ENCODE results near the gene JAK2. TPM values are rescaled to one million over a fixed set of nuclear protein-coding genes. Genes with fewer than 3 reads are reported as not detected.

The JAK2 gene
- total RNA-seq (2022; extraction: Qiagen RNA extraction; ENCODE audit: low read depth) = 2.0 to 3.8 TPM (median 2.9 TPM) in 5 replicates

DNA sequence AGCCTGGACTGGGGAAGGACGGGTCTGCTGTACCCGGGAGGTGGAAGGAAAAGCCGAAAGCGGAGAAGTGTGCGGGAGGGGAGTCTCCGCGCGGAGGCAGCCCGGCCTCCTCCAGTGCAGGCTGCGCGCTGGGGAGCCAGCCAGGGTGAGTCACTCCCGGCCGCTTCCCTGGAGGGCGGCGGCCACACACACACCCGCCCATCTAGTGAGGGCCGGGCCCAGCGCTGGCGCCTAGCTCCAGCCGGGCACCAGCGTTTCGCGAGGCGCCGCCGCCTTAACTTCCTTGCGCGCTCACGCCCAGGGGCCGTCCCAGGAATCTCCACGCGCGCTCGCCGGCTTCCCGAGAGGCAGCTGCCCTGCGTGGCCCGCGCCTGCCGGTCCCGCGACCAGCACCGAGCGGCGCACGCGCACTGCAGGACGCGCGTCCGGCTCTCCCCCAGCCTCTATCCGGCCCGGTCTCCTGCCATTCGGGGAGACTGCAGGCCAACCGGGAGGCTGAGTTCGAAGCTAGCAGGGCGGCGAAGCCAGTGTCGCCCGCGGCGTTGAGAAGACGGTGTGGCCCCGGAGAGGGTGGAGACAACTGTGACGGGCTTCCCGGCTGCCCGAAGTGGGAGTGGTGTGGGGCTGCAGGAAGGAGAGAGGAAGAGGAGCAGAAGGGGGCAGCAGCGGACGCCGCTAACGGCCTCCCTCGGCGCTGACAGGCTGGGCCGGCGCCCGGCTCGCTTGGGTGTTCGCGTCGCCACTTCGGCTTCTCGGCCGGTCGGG, at the start of gene JAK2:
JAK2 (plus strand) TSS at position 652 of the 765 bp plus-strand sequence. CDS start 36,716 bp downstream, outside the sequence.

Other genes starting within 250 kb of the JAK2 start
- 46.8 to 64.4 TPM (median 54.8 TPM) in 5 replicates for gene AK3, start 244.1 kb upstream of the JAK2 start, total RNA-seq (2022; extraction: Qiagen RNA extraction; ENCODE audit: low read depth)
- 39.9 to 43.9 TPM (median 41.9 TPM) in 5 replicates for gene RCL1, start 192.3 kb upstream of the JAK2 start, total RNA-seq (2022; extraction: Qiagen RNA extraction; ENCODE audit: low read depth)
- not detected in 5 replicates for gene INSL6, start 200.4 kb downstream of the JAK2 start, total RNA-seq (2022; extraction: Qiagen RNA extraction; ENCODE audit: low read depth)
- 15.5 to 19.2 TPM (median 18.0 TPM) in 5 replicates for gene INSL4, start 246.1 kb downstream of the JAK2 start, total RNA-seq (2022; extraction: Qiagen RNA extraction; ENCODE audit: low read depth)